Lower lobe of right lung (tissue), 2 donors: ENCODE results near the gene CCNL2. TPM values are rescaled to one million over a fixed set of nuclear protein-coding genes. Genes with fewer than 3 reads are reported as not detected.
A peak's percentile ranks its signal among the peaks of the same experiment; 100 is the strongest.

Experiments
- ATAC-seq, 2 donors: fragments of 200-7000 bp; cut with Tn5 transposase; one replicate each; pipeline ENCODE4 v1.9.1; 2020 to 2022; ENCODE audit warnings: mild to moderate bottlenecking in 2 of 2, moderate library complexity in 2 of 2
- DNase-seq: peaks from one replicate; pipeline ENCODE4 v3.0.0-alpha.2; 2020
- H3K27ac ChIP-seq: fragments of 200-600 bp; one replicate; pipeline ENCODE4 v1.8.0; 2022
- H3K27me3 ChIP-seq: fragments of 200-600 bp; one replicate; pipeline ENCODE4 v1.8.0; 2022; ENCODE audit warnings: low read depth
- H3K36me3 ChIP-seq: fragments of 200-600 bp; one replicate; pipeline ENCODE4 v1.8.0; 2022; ENCODE audit warnings: mild to moderate bottlenecking
- H3K4me1 ChIP-seq: fragments of 200-600 bp; one replicate; pipeline ENCODE4 v1.8.0; 2022
- H3K4me3 ChIP-seq: fragments of 200-600 bp; one replicate; pipeline ENCODE4 v1.8.0; 2022; ENCODE audit warnings: mild to moderate bottlenecking
- H3K9me3 ChIP-seq: fragments of 200-600 bp; one replicate; pipeline ENCODE4 v1.8.0; 2022
- intact Hi-C: fragments of 100-400 bp; cut with DNase I; formaldehyde crosslinking; loops from one replicate; pipeline ENCODE4 v1.11.0; 2022
- total RNA-seq: library from RNA; stranded (reverse); fragmentation: NEBNext Ultra II Directional; extraction: Animal tissue kit (Norgen Biotek cat#: 25700); gene quantifications from one replicate; pipeline ENCODE4 v1.2.1, GENCODE V29; 2021
- TF ChIP-seq, protein P1 (sequence below): fragments of 200-600 bp; IDR thresholded peaks from one replicate; pipeline ENCODE4 v1.8.0; 2022; ENCODE audit warnings: antibody characterized with exemption, mild to moderate bottlenecking
- donor health status: DM: no; HTN: yes; CAD: no; lungs with severe emphysema.

The CCNL2 gene
- total RNA-seq, 1 donor from 2014 or later, result 165 TPM

DNA sequence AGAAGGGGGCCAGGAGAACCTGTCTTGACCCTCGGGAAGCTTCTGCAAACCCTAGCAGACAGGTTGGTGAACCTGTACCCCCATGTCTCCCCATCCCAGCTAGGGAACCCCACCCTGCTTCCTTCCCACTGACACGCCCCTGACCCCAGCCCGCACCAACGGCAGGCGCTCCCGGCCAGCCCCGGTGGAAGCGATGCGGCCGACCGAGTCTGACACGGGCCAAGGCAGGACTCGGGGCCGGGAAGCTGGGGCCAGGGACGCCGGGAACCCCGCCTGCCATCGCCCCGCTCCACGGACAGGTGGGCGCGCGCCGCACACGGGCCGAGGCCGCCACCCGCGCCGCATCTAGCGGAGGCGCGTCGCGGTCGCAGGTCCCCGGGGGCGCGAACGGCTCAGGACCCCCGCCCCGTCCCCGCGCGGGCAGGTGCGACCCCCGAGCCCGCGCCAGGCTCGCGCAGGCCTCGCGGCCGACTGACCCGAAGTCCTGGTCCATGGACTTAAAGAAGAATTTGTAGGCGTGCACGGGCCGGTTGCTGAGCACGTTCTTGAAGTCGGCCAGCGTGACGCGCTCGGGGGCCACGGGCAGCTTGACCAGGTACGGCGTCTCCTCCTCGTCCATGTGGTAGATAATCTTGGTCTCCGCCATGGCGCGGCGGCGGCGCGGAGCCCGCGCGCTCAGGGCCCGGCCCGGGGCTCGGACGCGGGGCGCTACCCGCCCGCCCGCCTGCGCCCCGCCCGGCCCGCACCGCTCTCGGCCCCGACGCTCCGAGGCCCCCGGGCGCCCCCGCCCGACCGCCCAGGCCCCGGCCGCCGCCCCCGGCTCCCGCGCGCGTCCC lies 50.5 kb downstream of the CCNL2 start:
- peak overlapping the region; percentile 72 for H3K4me3 ChIP-seq
- peaks cover 63% of the 10 kb centered on the region for H3K4me1 ChIP-seq
- DNase-seq, result peak; percentile 75
- peak in 1 of 2 donors; percentile 1 for ATAC-seq
- intact Hi-C loops, result no loop called here
- TF ChIP-seq, protein P1, sequence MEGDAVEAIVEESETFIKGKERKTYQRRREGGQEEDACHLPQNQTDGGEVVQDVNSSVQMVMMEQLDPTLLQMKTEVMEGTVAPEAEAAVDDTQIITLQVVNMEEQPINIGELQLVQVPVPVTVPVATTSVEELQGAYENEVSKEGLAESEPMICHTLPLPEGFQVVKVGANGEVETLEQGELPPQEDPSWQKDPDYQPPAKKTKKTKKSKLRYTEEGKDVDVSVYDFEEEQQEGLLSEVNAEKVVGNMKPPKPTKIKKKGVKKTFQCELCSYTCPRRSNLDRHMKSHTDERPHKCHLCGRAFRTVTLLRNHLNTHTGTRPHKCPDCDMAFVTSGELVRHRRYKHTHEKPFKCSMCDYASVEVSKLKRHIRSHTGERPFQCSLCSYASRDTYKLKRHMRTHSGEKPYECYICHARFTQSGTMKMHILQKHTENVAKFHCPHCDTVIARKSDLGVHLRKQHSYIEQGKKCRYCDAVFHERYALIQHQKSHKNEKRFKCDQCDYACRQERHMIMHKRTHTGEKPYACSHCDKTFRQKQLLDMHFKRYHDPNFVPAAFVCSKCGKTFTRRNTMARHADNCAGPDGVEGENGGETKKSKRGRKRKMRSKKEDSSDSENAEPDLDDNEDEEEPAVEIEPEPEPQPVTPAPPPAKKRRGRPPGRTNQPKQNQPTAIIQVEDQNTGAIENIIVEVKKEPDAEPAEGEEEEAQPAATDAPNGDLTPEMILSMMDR, result no peak
- H3K27ac ChIP-seq, result peak overlapping the region; percentile 78
- no peaks in the 10 kb centered on the region for H3K9me3 ChIP-seq
- H3K36me3 ChIP-seq, result no peaks in the 10 kb centered on the region
- peaks cover 12% of the 10 kb centered on the region for H3K27me3 ChIP-seq

DNA sequence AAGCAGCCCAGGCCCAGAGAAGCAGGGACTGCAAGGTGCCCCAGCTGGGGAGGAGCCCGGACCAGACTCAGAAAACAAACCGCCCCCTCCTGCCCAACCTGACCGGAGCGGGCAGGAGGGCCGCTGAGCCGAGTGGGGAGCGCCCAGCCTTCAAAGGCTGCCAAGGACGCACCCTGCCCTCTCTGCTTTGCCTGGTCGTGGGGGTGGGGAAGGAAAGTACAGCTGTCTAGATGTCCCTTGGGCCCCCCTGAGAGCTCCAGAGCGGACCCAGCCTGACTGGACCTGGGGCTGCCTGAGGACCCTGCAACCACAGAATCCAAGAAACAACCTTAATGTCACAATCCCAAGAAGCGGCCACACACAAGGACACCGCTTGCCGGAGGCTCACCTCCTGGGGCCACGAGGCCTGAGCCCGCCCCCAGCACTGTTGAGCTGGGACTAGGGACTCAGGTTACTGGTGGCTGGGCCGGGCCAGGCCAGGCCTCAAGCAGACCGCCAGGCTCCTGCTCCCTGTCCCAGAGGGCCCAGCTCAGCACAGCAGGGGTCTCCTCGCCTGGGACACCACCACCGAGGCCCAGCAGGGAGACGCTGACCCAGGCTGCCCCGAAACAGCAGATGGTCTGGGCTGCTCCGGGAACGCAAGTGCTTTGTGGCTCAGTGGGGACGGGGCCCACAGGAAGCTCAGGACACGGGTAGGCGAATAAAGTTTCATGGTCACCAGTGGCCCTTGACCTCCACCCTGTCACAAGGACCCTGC lies 51.3 kb downstream of the CCNL2 start:
- intact Hi-C loops, result no loop called here
- Histone ChIP-seq H3K9me3 (no peaks in the 10 kb centered on the region), H3K27me3 (peaks cover 4% of the 10 kb centered on the region), H3K27ac (peak overlapping the region; percentile 78), H3K4me3 (peak overlapping the region; percentile 72), H3K4me1 (peaks cover 56% of the 10 kb centered on the region), H3K36me3 (no peaks in the 10 kb centered on the region)
- TF ChIP-seq, protein P1, result no peak
- DNase-seq (no peak), ATAC-seq (peak; percentile 48 to 51)

DNA sequence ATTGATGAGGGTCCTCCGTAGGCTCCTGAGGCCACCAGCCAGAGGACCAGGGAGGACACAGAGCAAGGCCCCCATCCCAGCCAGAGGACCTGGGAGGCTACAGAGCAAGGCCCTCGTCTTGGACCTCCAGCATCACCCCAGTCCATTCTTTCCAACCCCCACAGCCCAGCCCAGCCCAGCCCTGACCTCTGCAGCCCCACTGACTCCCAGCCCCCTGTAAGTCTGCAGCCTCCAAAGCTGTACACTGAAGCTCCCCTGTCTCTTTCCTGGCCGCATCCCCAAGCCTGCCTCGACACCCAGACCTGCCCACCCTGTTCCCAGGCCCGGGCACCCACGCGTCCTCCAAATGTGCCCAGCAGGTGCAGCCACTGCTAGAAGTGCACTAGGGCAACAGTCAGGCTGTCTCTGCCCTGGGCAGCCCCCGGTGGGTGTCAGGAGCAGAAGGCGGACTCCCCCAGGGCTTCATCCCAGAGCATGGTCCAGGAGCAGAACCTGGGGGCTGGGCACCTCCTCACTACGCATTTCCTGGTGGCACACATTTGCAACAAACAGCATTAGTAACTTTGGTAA lies 52.0 kb downstream of the CCNL2 start:
- H3K27ac ChIP-seq, result peak overlapping the region; percentile 78
- peak overlapping the region; percentile 72 for H3K4me3 ChIP-seq
- intact Hi-C loops, result no loop called here
- H3K4me1 ChIP-seq, result peaks cover 49% of the 10 kb centered on the region
- no peaks in the 10 kb centered on the region for H3K9me3 ChIP-seq
- TF ChIP-seq, protein P1, result no peak
- no peaks in the 10 kb centered on the region for H3K36me3 ChIP-seq
- DNase-seq (no peak), ATAC-seq (no peak)
- no peaks in the 10 kb centered on the region for H3K27me3 ChIP-seq

DNA sequence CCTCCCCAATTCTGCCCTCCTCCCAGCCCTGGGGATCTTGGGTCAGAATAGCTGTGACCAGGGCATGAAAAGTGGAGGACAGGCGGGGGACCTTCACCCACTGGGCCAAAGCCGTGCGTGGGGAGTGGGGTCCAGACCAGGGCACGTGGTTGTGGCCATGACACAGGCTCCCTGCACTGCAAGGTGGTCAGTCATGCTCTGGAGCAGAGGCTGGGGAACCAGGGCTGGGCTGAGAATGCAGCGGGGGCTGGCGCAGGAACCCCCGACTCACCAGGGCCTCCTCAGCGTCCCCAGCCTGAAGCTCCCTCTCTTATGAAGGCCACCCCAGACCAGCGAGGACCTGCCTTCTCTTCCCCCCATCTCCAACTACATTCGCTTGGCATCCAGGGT lies 52.6 kb downstream of the CCNL2 start:
- TF ChIP-seq, protein P1, result no peak
- no peak for DNase-seq
- intact Hi-C loops, result no loop called here
- no peaks in the 10 kb centered on the region for H3K27me3 ChIP-seq
- ATAC-seq, result no peak
- peaks cover 4% of the 10 kb centered on the region for H3K36me3 ChIP-seq
- peaks cover 43% of the 10 kb centered on the region for H3K4me1 ChIP-seq
- no peak overlapping the region for H3K4me3 ChIP-seq
- H3K27ac ChIP-seq, result peak overlapping the region; percentile 46
- H3K9me3 ChIP-seq, result no peaks in the 10 kb centered on the region

DNA sequence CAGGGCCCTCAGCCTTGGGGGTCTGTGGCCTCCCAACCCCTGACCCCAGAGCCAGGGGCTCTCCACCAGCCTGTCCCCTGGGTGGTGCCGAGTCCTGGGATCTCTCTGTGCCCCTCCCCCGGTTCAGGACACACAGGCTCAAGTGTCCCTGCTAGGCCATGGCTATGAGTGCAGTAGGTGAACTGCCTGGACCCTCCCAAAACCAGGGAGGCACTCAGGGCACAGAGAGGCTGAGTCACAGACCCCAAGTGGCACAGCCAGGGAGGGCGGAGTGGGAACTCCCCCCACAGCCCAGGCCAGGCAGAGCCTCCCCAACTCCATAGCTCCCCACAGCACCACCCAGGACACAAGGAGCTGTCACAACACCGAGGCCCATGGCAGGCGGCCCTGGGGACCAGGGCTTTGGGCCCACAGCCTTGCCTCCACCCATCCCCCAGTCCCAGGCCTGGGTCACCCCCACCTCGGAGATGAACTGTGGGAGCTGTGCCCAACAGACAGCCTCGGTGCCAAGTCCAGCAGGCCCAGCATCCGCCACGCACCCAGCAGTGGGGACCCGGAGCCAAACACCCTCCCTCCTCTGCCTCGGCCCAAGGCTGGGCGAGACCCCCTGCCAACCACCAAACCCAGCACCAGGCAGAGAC lies 53.2 kb downstream of the CCNL2 start:
- no peak for ATAC-seq
- H3K4me3 ChIP-seq, result no peak overlapping the region

More for the DNA sequence above, 53.2 kb downstream of the CCNL2 start:
- no peaks in the 10 kb centered on the region for H3K27me3 ChIP-seq
- peak overlapping the region; percentile 46 for H3K27ac ChIP-seq
- no peak for DNase-seq
- H3K36me3 ChIP-seq, result peaks cover 8% of the 10 kb centered on the region
- TF ChIP-seq, protein P1, result no peak
- no peaks in the 10 kb centered on the region for H3K9me3 ChIP-seq
- peaks cover 41% of the 10 kb centered on the region for H3K4me1 ChIP-seq
- intact Hi-C loops, result no loop called here
